NOMO-1 treated with dmso at 0.1 percent for 144 hours (cell line): ENCODE results near the gene GTF3C2.
"Not testable (repeated sequence)": the region's sequence is repeated elsewhere in the genome, so short reads cannot be mapped to it uniquely, and the experiment has no call there.

Source experiments
- DNase-seq: peaks from one replicate; lab custom pipeline; 2025; ENCODE audit not compliant: unreplicated experiment; lab: John Stamatoyannopoulos, UW

The GTF3C2 gene

DNA sequence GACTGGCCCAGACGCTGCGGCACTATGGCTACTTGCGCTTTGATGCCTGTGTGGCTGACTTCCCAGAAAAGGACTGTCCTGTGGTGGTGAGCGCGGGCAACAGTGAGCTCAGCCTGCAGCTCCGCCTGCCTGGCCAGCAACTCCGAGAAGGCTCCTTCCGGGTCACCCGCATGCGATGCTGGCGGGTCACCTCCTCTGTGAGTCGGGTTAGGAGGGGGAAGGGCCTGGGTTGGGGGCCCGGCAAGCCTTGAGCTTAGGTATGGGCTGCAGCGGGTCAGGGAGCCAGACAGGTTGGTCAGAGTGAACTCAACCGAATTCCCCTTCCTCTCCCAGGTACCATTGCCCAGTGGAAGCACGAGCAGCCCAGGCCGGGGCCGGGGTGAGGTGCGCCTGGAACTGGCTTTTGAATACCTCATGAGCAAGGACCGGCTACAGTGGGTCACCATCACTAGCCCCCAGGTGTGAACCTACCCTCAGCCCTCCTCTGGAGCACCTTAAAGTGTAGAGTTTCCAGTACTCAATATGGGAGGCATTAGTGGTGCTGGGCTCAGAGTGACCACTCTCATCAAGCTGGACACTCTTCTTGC, 19.0 kb upstream of the GTF3C2 start:
- no peak for DNase-seq

DNA sequence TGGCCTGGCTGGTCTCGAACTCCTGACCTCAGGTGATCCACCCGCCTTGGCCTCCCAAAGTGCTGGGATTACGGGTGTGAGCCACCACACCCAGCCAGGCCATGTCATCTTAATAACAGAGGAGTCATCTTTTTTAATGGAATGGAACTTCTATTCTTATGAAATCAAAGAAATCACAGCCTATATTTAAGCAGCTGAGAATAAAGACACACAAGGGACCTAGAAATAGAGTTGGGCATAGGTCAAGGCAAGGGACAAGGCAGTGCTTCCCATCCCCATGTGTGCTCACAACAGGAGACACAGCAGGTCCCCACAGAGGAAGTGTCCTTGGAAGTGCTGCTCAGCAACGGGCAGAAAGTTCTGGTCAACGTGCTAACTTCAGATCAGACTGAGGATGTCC, 17.0 kb upstream of the GTF3C2 start:
- no peak for DNase-seq

DNA sequence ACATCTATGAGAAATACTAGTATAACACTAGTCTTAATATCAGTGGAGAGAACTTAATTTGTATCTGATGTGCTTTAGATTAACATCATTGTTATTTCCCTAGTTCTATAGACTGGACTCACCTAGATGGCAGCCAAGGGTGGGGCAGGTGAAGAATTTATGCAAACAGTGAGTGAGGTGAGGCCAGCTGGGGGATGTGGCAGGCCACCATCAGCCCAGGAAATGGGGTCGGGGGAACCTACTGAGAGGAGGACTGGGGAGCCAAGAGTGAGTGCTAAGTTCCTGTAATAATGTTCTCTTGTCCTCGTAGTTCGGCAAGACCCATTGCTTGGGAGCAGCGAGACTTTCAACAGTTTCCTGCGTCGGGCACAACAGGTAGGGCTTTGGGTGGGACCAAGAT, 16.4 kb upstream of the GTF3C2 start:
- no peak for DNase-seq

DNA sequence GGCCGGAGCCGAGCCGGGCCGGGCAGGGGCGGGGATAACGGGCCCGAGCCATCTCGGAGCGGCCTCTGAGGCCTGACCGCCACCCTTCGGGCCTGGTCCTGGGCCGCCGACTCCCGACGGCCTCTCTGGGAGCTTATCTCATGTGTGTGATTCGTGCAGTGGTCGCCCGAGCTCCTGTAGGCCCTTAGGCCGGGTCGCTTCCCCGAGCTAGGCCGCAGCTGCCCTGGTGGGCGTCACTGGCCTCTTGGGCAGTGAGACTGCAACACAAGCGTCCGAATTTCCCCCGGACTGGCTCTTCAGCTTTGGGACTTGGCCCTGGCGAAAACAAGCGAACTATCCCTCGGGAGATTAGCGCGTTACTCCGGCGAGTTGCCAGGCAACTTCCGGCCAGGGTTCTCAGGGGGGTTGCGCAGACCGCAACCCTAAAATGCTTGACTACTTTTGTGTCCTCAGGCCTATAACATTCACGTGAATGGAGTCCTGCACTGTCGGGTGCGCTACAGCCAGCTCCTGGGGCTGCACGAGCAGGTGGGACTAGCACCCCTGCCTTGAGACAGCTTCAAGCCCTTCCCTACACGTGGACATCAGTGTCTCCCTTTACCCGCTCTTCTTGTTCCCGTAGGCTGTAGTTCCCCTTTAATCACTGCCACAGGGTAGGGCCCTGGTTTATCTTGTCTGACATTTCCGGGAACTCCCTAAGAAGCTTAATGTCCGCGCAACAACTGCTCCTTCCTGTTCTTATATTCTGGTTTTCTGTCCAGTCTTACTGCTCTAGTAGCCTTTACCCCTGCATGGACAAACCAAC, 14.5 kb upstream of the GTF3C2 start:
- peak; percentile 82 for DNase-seq

DNA sequence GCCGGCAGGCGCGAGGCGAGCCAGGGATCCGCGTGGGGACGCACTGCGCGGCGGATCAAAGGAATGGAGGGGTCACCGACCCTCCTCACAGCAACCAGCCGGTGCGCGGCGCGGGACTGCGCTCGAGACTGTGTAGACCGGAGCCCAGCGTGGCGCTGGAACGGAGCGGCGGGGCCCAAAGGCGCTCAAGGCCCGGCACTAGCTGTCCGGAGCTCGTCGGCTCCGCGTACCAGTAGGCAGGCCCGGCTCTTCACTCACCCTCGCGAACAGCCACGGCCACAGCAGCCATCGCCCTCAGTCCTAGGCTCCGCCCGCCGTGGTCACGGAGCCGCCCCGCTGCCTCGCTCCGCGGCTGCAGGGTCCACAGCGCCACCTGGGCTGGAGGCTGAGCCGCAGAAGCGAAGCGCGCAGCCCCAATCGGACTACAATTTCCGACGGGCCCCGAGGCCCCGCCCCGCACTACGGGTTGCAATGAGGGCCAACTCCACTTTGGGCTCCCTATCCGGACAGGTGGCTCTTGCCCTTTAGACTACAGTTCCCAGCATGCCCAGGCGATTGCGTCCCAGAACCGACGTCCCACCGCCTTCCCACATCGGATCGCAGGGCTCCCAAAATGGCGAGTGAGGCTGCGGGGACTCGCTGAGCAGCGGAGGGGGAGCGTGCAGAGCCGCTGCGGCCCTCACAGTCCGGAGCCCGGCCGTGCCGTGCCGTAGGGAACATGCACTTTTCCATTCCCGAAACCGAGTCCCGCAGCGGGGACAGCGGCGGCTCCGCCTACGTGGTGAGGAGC, 13.7 kb upstream of the GTF3C2 start, which contains the start of the genes EIF2B4 and SNX17:
Gene EIF2B4 (minus strand): TSS at position 313 of the 790 bp plus-strand sequence. CDS start 24 bp downstream, at position 289.
Gene SNX17 (plus strand): TSS at position 591 of the 790 bp plus-strand sequence. CDS start 128 bp downstream, at position 719.
- DNase-seq = peak; percentile 98

- DNase-seq = peak; percentile 2
These were observed 13.0 kb upstream of the GTF3C2 start for GRCh38 chr2:27369471-27370025.

- DNase-seq = no peak
These were observed 7.4 kb upstream of the GTF3C2 start for GRCh38 chr2:27363933-27364332.

DNA sequence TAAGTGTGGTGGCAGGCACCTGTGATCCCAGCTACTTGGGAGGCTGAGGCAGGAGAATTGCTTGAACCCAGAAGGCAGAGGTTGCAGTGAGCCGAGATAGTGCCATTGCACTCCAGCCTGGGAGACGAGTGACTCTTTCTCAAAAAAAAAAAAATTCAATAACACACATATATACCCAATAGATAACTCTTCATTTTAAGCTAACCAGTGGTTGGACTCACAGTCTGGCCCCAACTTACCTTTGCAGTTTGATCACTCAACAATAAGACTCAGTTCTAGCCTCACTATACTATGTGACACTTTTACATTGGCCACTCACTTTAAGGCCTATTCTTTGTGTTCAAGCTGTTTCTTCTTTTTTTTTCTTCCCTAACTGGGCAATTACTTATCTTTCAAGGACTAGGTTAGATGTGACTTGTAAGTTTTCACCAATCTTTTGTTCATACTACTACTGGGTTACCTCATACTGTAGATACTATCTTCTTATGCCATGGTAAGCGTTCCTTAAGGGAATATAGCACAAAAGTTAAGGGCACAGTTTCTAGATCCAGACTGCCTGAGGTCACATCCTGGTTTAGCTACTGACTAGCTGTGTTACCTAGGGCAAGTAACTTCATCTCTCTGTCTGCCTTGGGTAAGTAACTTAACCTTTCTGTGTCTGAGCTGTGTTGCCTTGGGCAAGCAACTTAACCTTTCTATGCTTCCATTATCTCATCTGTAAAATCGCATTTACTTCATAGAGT, 6.3 kb upstream of the GTF3C2 start:
- DNase-seq = no peak

GRCh38 chr2:27356056-27356381, 545 bp downstream of the GTF3C2 start:
- peak; percentile 73 for DNase-seq

DNA sequence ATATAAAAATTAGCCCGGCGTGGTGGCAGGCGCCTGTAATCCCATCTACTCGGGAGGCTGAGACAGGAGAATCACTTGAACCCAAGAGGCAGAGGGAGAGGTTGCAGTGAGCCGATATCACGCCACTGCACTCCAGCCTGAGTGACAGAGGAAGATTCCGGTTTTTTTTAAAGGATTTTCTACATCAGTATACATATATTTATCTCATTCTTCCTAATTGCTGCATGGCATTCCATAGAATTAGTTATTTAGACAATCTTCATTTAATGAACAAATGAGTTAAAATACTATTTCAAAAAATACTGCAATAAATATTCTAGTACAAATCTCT, 2.0 kb downstream of the GTF3C2 start:
- no peak for DNase-seq

- no peak for DNase-seq
These were observed 2.6 kb downstream of the GTF3C2 start for GRCh38 chr2:27353762-27354596.

DNA sequence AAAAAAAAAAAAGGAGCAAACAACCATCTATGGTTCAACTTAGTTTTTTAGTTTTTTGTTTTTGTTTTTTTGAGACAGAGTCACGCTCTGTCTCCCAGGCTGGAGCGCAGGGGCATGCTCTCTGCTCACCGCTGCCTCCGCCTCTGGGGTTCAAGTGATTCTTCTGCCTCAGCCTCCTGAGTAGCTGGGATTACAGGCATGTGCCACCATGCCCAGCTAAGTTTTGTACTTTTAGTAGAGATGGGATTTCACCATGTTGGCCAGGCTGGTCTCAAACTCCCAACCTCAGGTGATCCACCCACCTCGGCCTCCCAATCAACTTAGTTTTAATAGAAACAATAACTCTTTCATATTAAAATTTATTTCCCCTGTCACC, 3.2 kb downstream of the GTF3C2 start:
- DNase-seq = not testable (repeated sequence)

GRCh38 chr2:27351802-27352598, 4.6 kb downstream of the GTF3C2 start:
- DNase-seq = no peak

DNA sequence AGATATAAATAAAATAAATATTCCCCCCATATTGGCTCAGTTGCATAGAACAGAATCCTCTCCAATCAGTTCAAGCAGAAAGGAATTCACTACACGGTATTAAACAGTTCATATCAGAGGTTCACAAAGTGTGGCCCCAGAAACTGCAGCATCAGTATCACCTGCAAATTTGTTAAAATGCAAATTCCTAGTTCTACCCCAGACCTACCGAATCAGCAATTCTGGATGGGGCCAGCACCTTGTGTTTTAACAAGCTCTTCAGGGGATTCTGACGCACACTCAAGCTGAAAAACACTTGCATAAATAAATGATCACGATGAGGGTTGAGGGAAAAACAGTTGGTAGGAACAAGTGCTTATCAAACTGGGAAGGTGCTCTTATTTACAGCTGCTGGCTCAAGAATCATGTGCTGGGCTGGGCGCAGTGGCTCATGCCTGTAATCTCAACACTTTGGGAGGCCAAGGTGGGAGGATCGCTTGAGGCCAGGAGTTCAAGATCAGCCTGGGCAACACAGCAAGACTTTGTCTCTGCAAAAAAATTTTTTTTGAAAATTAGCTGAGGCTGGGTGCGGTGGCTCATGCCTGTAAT, 6.4 kb downstream of the GTF3C2 start:
- DNase-seq = no peak

GRCh38 chr2:27347641-27348040, 8.9 kb downstream of the GTF3C2 start:
- no peak for DNase-seq

GRCh38 chr2:27336173-27336572, 20.4 kb downstream of the GTF3C2 start:
- no peak for DNase-seq

- no peak for DNase-seq
These were observed 21.3 kb downstream of the GTF3C2 start for GRCh38 chr2:27335311-27335710.

- no peak for DNase-seq
These were observed 31.8 kb downstream of the GTF3C2 start for GRCh38 chr2:27324720-27325119.
